Stimulated activated CD8-positive, alpha-beta memory T cell treated with anti-CD3 and anti-CD28 coated beads, Interleukin-7, amount 100 ng/mL, for 48 hours (primary cell): Measurements from ENCODE around the gene PUS10.
"Not testable (repeated sequence)": the region's sequence is repeated elsewhere in the genome, so short reads cannot be mapped to it uniquely, and the experiment has no call there.

ENCODE experiments used
- DNase-seq, 2 donors: peaks; one replicate each; pipeline ENCODE4 v3.0.0-alpha.2; 2020; ENCODE audit warnings: low read depth in 1 of 2; ENCODE audit errors: extremely low read depth in 1 of 2

PUS10 gene, protein sequence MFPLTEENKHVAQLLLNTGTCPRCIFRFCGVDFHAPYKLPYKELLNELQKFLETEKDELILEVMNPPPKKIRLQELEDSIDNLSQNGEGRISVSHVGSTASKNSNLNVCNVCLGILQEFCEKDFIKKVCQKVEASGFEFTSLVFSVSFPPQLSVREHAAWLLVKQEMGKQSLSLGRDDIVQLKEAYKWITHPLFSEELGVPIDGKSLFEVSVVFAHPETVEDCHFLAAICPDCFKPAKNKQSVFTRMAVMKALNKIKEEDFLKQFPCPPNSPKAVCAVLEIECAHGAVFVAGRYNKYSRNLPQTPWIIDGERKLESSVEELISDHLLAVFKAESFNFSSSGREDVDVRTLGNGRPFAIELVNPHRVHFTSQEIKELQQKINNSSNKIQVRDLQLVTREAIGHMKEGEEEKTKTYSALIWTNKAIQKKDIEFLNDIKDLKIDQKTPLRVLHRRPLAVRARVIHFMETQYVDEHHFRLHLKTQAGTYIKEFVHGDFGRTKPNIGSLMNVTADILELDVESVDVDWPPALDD

DNA sequence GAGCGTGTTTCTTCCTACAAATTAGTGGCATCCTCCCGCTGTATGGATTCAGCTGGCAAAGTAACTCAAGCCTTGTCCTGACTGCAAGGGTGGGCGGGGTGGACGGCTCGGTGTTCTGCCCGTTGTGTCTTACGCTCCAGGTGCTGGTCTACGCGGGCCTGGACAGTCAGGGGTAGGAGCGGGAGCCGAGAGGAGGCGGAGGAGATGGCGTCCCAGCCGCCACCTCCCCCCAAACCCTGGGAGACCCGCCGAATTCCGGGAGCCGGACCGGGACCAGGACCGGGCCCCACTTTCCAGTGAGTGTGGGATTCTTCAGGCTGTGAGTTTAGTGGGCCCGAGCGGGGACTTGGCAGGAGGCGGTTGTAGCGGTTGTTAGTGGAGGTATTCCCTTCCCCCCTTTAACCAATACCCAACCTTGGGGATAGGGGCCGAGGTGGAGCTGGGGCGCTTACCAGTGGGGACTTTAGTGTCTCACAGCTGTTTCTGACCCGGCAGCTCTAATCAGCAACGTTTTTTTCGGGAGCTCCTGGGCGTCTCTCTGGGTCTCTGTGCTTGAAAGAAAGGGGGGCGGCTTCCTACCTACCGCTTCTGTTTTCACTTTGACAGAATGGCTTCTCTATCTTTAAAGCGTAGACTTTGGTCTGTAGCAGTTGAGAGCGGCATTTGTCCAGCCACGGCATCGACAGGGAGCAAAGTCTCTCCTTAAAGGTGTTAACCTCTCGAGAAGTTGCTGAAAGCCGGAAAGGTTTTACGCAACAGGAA is at the start of gene PUS10, which contains the start of gene PEX13:
TSS of gene PUS10 (minus strand) at position 700 of the 762 bp plus-strand sequence. CDS start 6,365 bp downstream, outside the sequence.
TSS of gene PEX13 (plus strand) at position 165 of the 762 bp plus-strand sequence. CDS start at position 205, 40 bp downstream.
- DNase-seq = peak; percentile 54 to 69

DNA sequence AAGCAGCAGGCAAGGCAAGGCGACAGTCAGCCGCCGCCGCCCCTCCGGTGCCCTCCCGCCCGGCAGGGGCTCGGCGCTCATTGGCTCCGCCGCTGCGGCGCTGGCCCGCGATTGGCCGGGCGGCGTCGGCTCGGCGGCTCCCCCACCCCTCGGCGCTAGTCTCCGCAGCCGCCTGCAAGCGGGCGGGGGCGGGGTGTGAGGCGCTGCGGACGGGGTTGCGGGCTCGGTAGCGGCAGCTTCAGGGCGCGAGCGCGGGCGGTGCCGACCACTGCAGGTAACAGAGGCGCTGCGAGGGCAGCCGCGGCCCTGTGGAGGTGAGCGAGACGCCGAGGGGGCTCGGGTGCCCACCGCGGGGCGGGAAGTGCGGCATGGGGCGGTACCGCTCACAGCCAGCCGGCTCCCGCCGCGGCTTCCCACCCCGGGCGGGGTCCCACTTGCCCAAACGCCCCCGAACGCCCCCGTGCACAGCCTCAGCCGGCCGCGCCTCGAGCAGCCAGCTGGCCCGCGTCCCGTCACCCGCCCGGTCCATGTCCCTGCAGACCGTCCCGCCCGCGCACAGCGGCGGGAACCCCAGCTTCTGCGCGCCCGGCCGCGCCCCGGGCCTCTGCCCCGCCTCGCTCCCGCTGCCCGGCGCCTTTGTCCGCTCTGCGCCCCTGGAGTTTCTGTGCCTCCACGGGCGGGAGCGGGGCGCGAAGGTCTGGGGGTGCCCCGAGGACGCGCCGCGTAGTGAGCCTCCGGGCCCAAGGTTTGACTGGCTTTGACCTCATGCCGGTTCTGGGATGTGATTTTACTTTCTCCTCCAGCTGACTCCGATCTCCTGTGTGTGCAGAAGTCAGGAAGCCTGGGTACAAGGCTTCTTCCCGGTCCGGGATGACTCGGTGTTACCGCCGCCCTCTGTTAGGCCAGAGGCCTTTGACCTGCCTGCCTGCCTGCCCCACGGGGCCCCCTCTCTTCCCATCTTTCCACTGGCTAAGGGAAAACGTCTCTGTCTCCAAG is 48.0 kb upstream of the PUS10 start, which contains the start of gene SANBR:
TSS of gene SANBR (plus strand) at position 158 of the 996 bp plus-strand sequence. CDS start 4,480 bp downstream, outside the sequence.
- peak; percentile 61 to 72 for DNase-seq

DNA sequence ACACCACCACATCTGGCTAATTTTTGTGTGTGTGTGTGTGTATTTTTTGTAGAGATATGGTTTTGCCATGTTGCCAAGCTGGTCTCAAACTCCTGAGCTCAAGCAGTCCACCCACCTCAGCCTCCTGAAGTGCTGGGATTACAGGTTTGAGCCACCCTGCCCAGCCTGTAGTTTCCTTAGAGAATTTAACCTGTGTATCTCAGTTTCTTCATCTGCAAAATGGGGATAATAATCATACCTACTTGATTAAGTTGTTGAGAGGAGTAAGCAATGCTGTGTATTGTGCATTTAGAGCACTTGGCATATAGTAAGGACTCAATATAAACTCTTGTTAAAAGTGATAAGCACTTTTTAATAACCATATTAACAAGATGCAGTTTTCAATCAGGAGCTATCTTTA is 41.3 kb upstream of the PUS10 start:
- no peak for DNase-seq

DNA sequence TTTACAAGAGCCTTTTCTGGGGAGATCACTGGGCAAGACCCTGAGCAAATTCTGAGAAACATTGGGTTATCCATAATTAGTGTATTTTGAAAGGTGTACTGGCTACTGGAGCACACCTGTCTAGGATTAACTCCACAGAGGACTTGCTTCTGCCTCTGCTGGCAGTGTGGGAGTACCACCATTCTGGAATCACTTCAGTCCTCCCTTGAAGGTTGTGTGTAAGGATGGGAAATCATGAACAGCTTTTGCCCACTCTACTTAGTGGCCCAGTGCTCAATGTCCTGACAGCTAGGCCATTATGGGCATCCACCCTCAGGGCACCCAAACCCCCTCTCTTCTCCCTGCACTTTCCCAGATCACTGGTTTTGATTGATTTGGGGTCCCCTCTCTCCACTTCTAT is 39.5 kb upstream of the PUS10 start:
- DNase-seq = no peak

DNA sequence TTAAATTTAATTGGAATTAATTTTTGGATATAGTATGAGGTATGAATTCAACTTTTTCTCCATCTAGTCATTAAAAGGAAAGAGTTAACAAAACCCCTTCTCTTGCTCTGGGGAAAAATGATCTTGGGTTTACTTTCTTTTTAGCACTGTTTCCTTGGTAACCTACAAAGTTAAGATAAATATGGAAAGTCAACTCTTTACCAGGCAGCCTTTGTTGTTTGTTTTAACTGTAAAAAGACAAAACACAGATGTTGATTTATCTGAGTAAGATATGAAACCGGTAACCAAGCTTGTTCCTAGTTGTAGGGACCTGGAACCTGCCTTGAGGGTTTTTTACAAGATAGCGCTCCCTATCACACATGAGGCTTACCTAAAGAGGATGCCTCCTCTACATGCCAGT is 37.5 kb upstream of the PUS10 start:
- no peak for DNase-seq

DNA sequence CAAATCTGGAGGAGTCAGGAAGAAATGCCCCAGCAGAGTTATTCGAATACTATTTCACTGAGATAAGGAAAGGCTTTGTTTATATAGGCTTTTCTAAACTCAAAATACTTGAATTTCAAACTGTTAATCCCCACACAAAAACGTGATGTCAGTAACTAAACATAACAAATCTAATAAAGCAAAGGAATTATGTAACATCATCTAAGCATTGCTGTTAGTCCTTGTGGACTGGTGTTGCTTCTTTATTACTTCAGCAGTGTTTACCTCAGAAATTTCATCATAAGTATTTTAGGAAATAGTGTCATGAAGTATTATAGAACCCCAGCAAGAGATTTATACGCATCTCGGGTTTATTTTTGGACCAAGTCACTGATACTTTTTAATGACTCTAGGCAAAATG is 27.9 kb upstream of the PUS10 start:
- DNase-seq = no peak

DNA sequence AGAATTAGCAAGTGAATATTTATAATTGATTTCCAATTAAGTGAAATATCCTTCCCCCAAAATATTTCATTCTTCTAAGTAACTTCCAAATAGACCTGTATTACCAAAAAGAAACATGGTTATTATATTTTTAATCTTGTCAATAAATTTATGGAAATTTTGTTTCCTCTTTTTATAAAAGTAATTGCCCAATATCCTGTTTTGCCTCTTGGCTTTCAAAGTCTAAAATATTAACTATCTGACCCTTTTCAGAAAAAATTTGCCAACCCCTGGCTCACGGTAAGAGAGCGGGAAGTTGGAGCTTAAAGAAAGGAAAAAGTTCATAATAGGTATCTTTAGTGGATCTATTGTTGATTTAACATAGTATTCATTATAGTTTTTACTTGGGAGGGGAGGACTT is 27.2 kb upstream of the PUS10 start:
- no peak for DNase-seq

DNA sequence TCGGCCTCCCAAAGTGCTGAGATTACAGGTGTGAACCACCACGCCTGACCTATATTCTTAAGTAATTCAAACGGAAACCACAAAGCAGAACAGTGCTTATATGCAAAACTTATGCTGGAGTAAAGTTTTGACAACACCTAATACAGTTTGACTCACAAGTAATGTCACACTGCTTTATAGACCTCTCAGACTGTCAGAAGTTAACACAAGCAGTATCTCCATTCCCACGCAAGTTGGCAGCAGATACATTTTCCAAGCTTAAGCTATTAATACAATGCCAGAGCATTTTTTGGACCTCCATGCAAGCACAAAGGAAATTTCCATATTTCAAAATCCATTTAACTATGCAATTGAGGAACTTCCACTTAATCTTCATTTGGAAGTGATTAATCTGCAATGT is 26.6 kb upstream of the PUS10 start:
- DNase-seq = no peak

DNA sequence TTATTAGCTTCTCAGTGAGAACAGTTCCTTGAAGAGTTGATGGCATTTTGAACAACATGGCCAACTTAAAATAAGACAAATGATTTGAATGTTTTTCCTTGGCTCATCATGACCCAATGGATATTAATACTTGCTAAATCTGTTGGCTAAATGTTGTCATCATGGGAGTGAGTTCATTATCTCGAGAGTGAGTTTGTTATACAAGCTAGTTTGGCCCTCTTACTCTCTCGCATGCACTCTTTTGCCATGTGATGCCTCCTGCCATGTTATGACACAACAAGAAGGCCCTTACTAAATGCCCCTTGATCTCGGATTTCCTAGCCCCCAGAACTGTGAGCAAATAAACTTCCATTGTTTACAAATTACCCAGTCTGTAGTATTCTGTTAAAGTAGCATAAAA is 24.8 kb upstream of the PUS10 start:
- no peak for DNase-seq

DNA sequence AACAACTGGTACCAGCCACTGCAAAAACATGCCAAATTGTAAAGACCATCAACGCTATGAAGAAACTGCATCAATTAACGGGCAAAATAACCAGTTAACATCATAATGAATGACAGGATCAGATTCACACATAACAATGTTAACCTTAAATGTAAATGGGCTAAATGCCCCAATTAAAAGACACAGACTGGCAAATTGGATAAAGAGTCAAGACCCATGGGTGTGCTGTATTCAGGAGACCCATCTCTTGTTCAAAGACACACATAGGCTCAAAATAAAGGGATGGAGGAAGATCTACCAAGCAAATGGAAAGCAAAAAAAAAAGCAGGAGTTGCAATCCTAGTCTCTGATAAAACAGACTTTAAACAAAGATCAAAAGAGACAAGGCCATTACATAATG is 18.6 kb upstream of the PUS10 start:
- DNase-seq = not testable (repeated sequence)

DNA sequence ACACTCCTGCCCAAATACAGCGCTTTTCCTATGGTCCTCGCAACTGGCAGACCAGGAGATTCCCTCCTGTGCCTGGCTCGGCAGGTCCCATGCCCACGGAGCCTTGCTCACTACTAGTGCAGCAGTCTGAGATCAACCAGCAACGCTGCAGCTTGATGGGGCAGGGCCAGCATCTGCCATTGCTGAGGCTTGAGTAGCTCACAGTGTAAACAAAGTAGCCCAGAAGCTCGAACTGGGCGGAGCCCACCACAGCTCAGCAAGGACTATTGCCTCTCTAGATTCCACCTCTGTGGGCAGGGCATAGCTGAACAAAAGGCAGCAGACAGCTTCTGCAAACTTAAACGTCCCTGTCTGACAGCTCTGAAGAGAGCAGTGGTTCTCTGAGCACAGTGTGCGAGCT is 16.5 kb upstream of the PUS10 start:
- not testable (repeated sequence) for DNase-seq

DNA sequence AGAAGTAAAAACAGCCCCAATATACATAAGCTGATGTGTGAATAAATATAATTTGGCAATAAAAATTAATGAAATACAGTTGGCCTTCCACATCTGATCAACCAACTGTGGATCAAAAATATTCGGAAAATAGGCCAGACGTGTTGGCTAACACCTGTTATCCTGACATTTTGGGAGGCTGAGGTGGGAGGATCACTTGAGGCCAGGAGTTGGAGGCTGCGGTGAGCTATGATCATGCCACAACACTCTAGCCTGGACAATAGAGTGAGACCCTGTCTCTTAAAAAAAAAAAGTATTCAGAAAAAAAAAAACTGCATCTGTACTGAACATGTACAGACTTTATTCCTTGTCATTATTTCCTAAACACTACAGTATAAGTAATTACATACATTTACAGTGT is 11.5 kb upstream of the PUS10 start:
- DNase-seq = no peak

DNA sequence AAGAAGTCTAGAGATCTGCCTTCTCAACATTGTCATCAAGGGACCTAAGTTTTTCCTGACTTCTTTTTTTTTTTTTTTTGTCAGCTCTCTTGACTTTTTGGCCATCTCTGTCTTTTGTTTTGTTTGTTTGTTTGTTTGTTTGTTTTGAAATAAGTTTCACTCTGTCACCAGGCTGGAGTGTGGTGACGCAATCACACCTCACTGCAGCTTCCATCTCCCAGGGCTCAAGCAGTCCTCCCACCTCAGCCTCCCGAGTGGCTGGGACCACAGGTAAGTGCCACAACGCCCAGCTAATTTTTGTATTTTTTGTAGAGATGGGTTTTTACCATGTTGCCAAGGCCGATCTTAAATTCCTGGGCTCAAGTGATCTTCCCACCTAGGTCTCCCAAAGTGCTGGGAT is 5.6 kb upstream of the PUS10 start:
- no peak for DNase-seq

DNA sequence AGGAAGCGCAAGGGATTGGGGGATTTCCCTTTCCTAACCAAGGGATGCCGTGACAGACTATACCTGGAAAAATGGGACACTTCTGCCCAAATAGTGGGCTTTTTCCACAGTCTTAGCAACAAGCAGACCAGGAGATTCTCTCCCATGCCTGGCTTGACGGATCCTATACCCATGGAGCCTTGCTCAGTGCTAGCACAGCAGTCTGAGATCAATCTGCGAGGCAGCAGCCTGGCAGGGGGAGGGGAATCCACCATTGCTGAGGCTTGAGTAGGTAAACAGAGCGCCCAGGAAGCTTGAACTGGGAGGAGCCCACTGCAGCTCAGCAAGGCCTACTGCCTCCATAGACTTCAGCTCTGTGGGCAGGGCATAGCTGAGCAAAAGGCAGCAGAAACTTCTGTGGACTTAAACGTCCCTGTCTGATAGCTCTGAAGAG is 3.2 kb upstream of the PUS10 start:
- no peak for DNase-seq

DNA sequence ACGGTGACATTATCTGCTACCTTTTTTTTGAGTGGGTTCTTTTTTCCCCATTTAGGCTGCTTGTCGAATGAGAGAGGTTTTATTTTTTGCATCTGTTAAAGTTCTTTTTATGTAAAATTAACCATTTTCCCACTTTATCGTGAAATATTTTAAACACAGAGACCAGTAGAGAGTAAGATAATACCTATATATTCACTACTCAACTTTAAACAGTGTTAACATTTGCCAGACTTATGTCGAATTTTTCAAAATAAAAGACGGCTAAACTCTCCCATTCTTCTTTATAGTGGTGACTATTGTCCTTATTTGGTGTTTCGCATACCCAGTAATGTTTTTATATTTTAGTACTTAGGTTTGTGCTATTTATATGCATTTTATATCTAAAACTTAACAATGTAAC is 743 bp upstream of the PUS10 start:
- DNase-seq = no peak

DNA sequence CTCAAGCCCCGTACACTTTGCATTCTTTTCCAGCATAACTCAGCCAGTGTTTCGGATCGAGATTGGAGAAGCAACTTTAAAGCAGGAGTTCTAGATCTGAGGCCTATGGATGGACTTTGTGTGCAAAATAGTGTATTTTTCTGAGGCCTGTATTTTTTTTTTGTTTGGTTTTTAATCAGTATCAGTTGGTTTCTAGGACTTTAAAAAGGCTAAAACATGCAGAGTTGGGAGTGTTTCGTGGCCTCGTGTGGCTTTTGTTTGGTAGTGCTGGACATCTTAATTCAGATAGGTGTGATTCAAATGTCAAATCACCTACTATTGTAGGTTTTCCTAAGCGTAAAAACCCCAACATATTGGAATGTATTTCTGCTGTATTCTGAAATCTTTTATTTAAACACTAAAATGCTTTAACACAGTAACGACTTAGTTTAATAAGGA is 282 bp upstream of the PUS10 start:
- DNase-seq = no peak

DNA sequence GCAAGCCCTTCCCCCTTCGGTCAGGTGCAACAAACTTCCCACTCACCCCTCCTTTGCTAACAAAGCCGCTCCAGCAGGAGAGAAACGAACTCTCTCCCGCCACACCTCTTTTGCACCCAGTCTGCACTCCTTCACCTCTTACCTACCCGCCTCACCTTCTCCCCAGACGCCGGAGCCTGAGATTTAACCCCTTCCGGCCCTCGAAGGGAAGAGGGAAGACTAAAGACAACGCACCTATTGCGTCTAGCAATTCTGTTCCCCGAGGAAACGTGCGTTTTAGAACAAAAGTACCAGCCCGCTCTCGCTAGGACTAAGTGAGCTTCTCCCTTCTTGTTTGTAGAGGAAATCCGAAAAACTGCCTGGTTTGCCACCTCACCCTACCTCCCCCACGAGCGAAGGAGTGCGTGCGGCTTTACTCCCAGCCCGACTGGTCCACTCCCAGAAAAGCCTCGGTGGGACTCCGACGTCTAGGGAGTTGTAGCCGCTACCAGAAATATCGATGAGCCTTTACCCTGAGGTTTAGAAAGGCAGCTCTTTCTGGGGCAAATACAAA is 976 bp downstream of the PUS10 start:
- peak; percentile 50 to 51 for DNase-seq

DNA sequence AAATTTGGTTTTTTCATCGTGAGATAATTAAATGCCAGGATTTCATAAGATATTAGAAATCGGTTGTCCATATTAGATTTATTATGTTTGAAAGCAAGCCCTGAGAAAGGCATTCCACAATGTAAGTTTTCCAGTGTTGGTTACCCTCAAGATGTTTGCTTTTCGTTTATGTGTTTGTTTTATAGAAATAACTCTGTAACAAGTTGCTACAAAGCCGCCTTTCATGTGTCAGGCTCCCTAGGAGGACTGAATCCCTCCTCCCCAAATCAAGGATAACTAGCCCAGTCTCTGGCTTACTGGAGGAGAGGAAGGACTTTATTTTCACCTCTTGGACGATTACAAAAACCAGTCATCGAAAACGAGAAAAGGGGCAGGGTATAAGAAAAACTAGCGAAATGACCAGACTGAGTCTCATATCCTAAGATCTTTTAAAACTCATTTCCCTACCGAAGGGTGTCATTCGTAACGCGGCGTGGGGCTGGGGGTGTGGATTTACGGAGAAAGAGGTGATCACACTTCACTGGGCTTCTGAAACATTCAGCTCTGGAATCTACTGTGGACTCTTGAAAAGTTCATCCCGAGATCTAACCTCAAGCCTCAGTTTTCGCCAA is 1.6 kb downstream of the PUS10 start:
- peak in 1 of 2 donors; percentile 45 for DNase-seq

DNA sequence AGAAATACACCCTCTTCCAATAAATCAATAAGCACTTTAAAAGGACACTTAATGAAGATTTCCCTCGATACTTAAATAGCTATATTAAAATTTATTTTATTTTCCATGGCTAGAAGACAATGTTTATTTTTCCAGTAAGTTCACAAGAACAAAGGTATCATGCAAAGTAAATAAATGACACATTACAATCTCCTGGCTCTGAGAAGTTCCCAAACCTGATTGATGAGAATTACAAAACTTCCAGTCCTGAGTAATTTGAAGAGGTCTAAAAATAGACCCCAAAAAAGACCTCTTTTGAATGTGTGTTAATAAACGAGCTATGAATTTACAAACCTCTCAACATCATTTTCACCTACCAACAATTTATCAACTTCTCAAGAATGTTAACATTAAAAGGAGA is 2.1 kb downstream of the PUS10 start:
- DNase-seq = no peak

DNA sequence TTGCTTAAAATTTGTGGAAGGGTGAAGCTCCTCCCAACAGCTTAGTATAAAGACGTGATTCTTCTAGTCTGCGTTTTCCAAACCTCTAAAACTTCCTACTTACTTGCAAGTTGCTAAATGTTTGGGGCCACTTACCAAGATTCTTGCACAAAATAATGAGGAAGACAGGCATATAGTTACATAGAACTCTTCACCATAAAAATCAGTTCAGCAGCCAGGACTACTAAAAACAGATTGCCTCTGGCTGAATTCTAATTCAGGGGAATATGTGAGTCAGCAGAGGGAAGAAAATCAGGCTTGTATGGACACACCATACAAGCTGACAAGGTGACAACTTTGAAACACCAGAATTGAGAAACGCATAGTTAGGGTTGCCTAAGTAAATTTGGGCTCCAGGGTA is 3.3 kb downstream of the PUS10 start:
- DNase-seq = no peak
